RWPE1 (cell line): ENCODE results near the gene CKM.
"Not testable (repeated sequence)": the region's sequence is repeated elsewhere in the genome, so short reads cannot be mapped to it uniquely, and the experiment has no call there.

Experiments
- CTCF ChIA-PET: fragments of 350-600 bp; sonication (Branson Sonifier 250); formaldehyde crosslinking; extraction: SDS; loops from one replicate; lab custom pipeline; 2021; lab: Yijun Ruan, JAX
- POLR2A ChIA-PET: fragments of 400-600 bp; formaldehyde crosslinking; extraction: SDS; loops from one replicate; lab custom pipeline; 2020; ENCODE audit warnings: antibody characterized with exemption; ENCODE audit not compliant: low non-redundant PET; lab: Yijun Ruan, JAX
- DNase-seq: peaks from one replicate; pipeline ENCODE4 v3.0.0; 2012; ENCODE audit warnings: low spot score
- H3K27ac ChIP-seq: fragments of 450-650 bp; 2 replicates; pipeline ENCODE4 v1.5.1; 2017
- CTCF ChIP-seq: fragments of 450-650 bp; conservative IDR thresholded peaks from 2 replicates; pipeline ENCODE4 v1.5.1; 2017; ENCODE audit warnings: low read depth, mild to moderate bottlenecking

CKM gene

DNA sequence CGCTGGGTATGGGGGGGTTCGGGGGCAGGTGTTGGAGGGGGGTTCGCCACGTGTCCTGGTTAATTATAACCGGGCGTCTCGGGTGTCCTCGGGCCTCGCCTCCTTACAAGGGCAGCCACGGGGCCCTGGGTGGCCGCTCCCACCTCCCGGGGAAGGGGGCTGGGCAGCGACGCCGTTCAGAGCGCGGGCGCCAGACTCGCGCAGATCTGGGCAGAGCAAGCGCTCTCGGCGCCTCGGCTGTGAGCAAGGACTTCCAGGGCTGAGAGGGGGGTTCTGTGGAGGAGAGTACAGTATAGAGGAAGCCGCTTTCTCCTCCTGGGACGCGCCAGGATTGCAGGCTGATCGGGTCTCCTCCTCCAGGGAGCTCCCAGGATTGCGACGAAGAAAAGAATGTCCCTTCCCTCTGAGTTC, 1.0 kb upstream of the CKM start:
- DNase-seq, result no peak
- CTCF ChIA-PET, result no interaction called here
- POLR2A ChIA-PET, result no interaction called here
- no peak overlapping the region for H3K27ac ChIP-seq
- TF ChIP-seq CTCF, result no peak

DNA sequence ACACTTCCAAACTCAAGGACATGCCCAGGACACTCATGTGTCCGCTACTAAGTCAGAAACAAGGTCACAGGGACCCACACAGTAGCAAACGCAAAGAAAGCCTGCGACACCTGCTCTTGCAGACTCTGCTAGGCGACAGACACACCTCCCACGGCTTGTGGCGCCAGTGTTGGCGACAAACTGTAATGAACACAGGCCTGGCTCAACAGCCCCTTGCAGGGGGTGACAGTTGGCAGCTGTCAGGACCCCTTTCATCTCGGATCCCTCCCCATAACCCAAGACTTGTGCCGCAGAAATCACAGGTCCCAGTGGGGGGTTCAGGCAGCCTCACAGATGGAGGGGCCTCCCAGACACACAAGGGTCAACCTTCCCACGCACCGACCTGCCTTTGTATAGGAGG, 364 bp downstream of the CKM start:
- no peak for DNase-seq

DNA sequence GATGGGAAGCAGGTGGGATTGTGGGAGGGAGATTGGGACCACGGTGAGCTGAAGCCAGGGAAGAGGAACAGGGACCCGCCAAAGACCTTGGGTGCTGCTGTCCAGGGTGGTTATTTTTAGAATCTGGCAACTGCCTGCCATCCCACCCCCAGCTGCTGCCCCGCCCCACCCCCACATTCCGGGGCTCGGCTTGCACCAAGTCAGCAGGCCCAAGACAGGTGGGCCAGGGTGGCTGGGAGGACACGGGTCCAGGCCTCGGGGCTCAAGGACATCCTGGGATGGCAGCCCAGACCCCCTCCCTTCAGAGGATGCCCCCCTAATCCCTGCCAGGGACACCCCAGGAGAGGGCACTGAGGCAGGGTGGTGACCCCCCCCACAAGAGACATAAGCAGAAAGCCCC, 827 bp downstream of the CKM start:
- DNase-seq, result no peak
- TF ChIP-seq CTCF, result no peak
- no peak overlapping the region for H3K27ac ChIP-seq
- CTCF ChIA-PET, result no interaction called here
- POLR2A ChIA-PET, result no interaction called here

More for the DNA sequence above, 364 bp downstream of the CKM start:
- TF ChIP-seq CTCF, result no peak
- ChIA-PET POLR2A (no interaction called here), CTCF (no interaction called here)
- H3K27ac ChIP-seq, result no peak overlapping the region

DNA sequence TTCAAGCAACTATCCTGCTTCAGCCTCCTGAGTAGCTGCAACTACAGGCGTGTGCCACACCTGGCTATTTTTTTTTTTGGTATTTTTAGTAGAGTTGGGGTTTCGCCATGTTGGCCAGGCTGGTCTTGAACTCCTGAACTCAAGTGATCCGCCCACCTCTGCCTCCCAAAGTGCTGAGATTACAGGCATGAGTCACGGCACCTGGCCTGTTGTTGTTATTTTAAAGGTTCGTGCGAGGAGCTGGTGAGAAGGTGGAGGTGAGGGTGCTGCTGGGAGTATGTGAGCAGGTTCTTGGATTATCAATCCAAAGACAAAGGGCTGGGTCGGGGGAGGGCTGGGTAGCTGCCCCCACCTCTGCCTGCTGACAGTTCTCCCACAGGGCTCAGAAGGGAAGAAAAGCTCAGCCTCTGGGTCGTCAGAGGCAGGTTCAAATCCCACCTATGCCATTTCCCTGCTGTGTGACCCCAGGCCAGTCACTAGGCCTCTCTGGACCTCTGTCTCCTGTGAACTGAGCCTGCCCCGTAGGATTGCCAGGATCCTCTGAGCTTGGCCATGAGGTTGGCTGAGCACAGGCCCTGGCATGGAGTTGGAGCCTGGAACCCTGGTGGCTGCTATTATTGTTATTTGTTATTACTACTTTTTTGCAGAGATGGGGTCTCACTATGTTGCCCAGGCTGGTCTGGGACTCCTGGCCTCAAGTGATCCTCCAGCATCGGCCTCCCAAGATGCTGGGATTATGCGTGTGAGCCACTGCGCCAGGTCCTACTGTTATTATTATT, 1.5 kb downstream of the CKM start:
- CTCF ChIA-PET, result no interaction called here
- POLR2A ChIA-PET, result no interaction called here
- no peak for DNase-seq

DNA sequence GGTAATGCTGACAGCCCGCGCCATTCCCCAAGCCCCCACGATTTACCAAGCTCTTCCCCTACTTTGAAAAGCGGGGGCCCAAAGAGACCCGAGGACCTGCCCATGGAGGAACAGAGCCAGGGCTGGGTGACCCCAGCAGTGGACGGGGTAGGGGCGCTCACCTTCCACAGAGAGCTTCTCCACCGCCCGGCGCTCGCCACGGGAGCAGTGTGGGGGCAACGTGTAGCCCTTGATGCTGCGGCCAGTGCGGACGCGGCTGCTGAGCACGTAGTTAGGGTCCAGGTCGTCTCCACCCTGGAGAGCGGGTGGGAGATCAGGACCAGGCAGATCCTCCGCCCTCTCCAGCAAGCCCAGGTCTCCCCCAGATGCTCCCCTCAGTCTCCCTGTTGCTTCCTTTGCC, 7.4 kb downstream of the CKM start:
- no peak overlapping the region for H3K27ac ChIP-seq
- DNase-seq, result no peak
- ChIA-PET POLR2A (no interaction called here), CTCF (no interaction called here)
- no peak for TF ChIP-seq CTCF

More for the DNA sequence above, 1.5 kb downstream of the CKM start:
- H3K27ac ChIP-seq, result no peak overlapping the region
- no peak for TF ChIP-seq CTCF

- no peak overlapping the region for H3K27ac ChIP-seq
- no peak for DNase-seq
- POLR2A ChIA-PET, result no interaction called here
- no peak for TF ChIP-seq CTCF
- CTCF ChIA-PET, result no interaction called here
Measured at GRCh38 chr19:45314708-45315245, 7.9 kb downstream of the CKM start.

GRCh38 chr19:45312285-45312684, 10.4 kb downstream of the CKM start:
- POLR2A ChIA-PET, CTCF ChIA-PET: not testable (repeated sequence)

More at GRCh38 chr19:45312285-45312684, 10.4 kb downstream of the CKM start:
- DNase-seq, H3K27ac ChIP-seq: not testable (repeated sequence)
